CD14-positive monocyte (primary cell): ENCODE data around the gene RGL3. TPM values are rescaled to one million over a fixed set of nuclear protein-coding genes. Genes with fewer than 3 reads are reported as not detected.

Source experiments
- DNase-seq, 3 donors: peaks; one replicate each; pipeline ENCODE4 v3.0.0-alpha.2; 2011 to 2022
- H2AFZ ChIP-seq: 2 replicates; pipeline ENCODE4 v1.6.0; 2012; ENCODE audit warnings: mild to moderate bottlenecking, low read depth, low read length, inconsistent platforms; ENCODE audit not compliant: insufficient read depth, poor library complexity, severe bottlenecking
- H3K27ac ChIP-seq, 2 donors: 1 replicate in 1 of 2; 2 replicates in 1 of 2; pipeline ENCODE4 v1.5.1; 2012 to 2013; ENCODE audit warnings: low read length in 2 of 2, control low read depth in 1 of 2, inconsistent platforms in 1 of 2, low read depth in 1 of 2, mild to moderate bottlenecking in 1 of 2
- H3K27me3 ChIP-seq, 2 donors: one replicate each; pipeline versions ENCODE4 v1.6.0 to v1.6.1; 2011 to 2013; ENCODE audit warnings: low read length in 2 of 2; ENCODE audit not compliant: control insufficient read depth in 2 of 2, insufficient read depth in 2 of 2
- H3K36me3 ChIP-seq, 2 donors: replicated peaks in 1 of 2; 1 replicate in 1 of 2; 2 replicates in 1 of 2; pipeline versions ENCODE4 v1.5.1 to v1.6.1; 2012 to 2013; ENCODE audit warnings: low read length in 2 of 2, control low read depth in 1 of 2, inconsistent platforms in 1 of 2, mild to moderate bottlenecking in 1 of 2; ENCODE audit not compliant: insufficient read depth in 2 of 2, control insufficient read depth in 1 of 2
- H3K4me1 ChIP-seq, 2 donors: 1 replicate in 1 of 2; 2 replicates in 1 of 2; pipeline versions ENCODE4 v1.5.1 to v1.6.1; 2012 to 2013; ENCODE audit warnings: low read length in 2 of 2, control low read depth in 1 of 2, inconsistent platforms in 1 of 2, mild to moderate bottlenecking in 1 of 2, moderate library complexity in 1 of 2; ENCODE audit not compliant: insufficient read depth in 2 of 2, control insufficient read depth in 1 of 2
- H3K4me2 ChIP-seq: replicated peaks from 2 replicates; pipeline ENCODE3; 2012; ENCODE audit warnings: low read length, moderate library complexity, mild to moderate bottlenecking; ENCODE audit not compliant: poor library complexity, severe bottlenecking; ENCODE audit errors: extremely low read depth
- H3K4me3 ChIP-seq, 3 experiments: fragments of 200-600 bp in 1 of 3; sonication (generic) in 1 of 3; replicated peaks in 1 of 3; 1 replicate in 2 of 3; 2 replicates in 1 of 3; pipeline ENCODE4 v1.5.1; 2011 to 2013; ENCODE audit warnings: low read length in 3 of 3, mild to moderate bottlenecking in 3 of 3, control low read depth in 2 of 3, low read depth in 2 of 3, inconsistent platforms in 1 of 3, moderate library complexity in 1 of 3
- H3K79me2 ChIP-seq: 2 replicates; pipeline ENCODE4 v1.6.0; 2012; ENCODE audit warnings: mild to moderate bottlenecking, control low read depth, inconsistent platforms, low read length, moderate library complexity; ENCODE audit not compliant: insufficient read depth
- H3K9ac ChIP-seq: 2 replicates; pipeline ENCODE4 v1.6.0; 2017; ENCODE audit warnings: low read length, mild to moderate bottlenecking; ENCODE audit not compliant: insufficient read depth, poor library complexity, severe bottlenecking
- H3K9me3 ChIP-seq, 2 donors: replicated peaks in 1 of 2; 1 replicate in 1 of 2; 2 replicates in 1 of 2; pipeline versions ENCODE4 v1.5.1 to v1.6.1; 2012 to 2013; ENCODE audit warnings: low read length in 2 of 2, control low read depth in 1 of 2; ENCODE audit not compliant: control insufficient read depth in 1 of 2, insufficient read depth in 1 of 2
- H4K20me1 ChIP-seq: 2 replicates; pipeline ENCODE4 v1.6.0; 2012; ENCODE audit warnings: mild to moderate bottlenecking, low read length, control low read depth, moderate library complexity; ENCODE audit not compliant: insufficient read depth
- H3K27ac Mint-ChIP-seq, 7 donors: one replicate each; pipeline ENCODE4 v1.8.0; 2020; ENCODE audit warnings: mild to moderate bottlenecking in 7 of 7, mixed read lengths in 7 of 7, moderate library complexity in 6 of 7, inconsistent platforms in 2 of 7
- H3K27me3 Mint-ChIP-seq, 3 donors: one replicate each; pipeline ENCODE4 v1.8.0; 2021 to 2022; ENCODE audit warnings: low read depth in 3 of 3, mild to moderate bottlenecking in 3 of 3, mixed read lengths in 3 of 3, moderate library complexity in 3 of 3, inconsistent platforms in 1 of 3
- H3K36me3 Mint-ChIP-seq, 2 donors: one replicate each; pipeline ENCODE4 v1.8.0; 2020; ENCODE audit warnings: mixed read lengths in 2 of 2, inconsistent platforms in 1 of 2, mild to moderate bottlenecking in 1 of 2
- H3K4me1 Mint-ChIP-seq: one replicate; pipeline ENCODE4 v1.8.0; 2020; ENCODE audit warnings: mild to moderate bottlenecking, mixed read lengths
- H3K4me3 Mint-ChIP-seq, 2 donors: one replicate each; pipeline ENCODE4 v1.8.0; 2020; ENCODE audit warnings: mild to moderate bottlenecking in 2 of 2, mixed read lengths in 2 of 2, moderate library complexity in 1 of 2
- H3K9me3 Mint-ChIP-seq, 7 donors: one replicate each; pipeline ENCODE4 v1.8.0; 2020 to 2022; ENCODE audit warnings: mixed read lengths in 7 of 7, mild to moderate bottlenecking in 6 of 7, moderate library complexity in 6 of 7, inconsistent platforms in 2 of 7
- WGBS: methylation state at CpG from one replicate; pipeline ENCODE4 v1.1.5; 2013; ENCODE audit warnings: missing lambda C conversion rate; ENCODE audit not compliant: insufficient coverage; 5-methylcytosine and 5-hydroxymethylcytosine counted together
- intact Hi-C, 2 donors: fragments of 100-400 bp; cut with micrococcal nuclease; formaldehyde crosslinking; loops; one replicate each; pipeline versions ENCODE4 v1.15.0 to v1.15.1; 2023
- polyA plus RNA-seq, 3 donors: library from polyadenylated mRNA; depleted of rRNA in 1 of 3; unstranded in 2 of 3; stranded (reverse) in 1 of 3; fragments of 300-500 nt in 2 of 3; fragments of >200 nt in 1 of 3; fragmentation: Illumina TruSeq in 2 of 3; gene quantifications; 1 replicate in 2 of 3; 2 replicates in 1 of 3; pipeline ENCODE4 v1.2.3, GENCODE V29; 2012 to 2021
- TF ChIP-seq, protein P1 (sequence below): fragments of 200-600 bp; IDR thresholded peaks from one replicate; pipeline ENCODE4 v1.8.0; 2022; ENCODE audit warnings: antibody characterized with exemption, mild to moderate bottlenecking

Gene RGL3
- polyA plus RNA-seq, 3 donors, result 1.7 TPM; not detected in 2

DNA sequence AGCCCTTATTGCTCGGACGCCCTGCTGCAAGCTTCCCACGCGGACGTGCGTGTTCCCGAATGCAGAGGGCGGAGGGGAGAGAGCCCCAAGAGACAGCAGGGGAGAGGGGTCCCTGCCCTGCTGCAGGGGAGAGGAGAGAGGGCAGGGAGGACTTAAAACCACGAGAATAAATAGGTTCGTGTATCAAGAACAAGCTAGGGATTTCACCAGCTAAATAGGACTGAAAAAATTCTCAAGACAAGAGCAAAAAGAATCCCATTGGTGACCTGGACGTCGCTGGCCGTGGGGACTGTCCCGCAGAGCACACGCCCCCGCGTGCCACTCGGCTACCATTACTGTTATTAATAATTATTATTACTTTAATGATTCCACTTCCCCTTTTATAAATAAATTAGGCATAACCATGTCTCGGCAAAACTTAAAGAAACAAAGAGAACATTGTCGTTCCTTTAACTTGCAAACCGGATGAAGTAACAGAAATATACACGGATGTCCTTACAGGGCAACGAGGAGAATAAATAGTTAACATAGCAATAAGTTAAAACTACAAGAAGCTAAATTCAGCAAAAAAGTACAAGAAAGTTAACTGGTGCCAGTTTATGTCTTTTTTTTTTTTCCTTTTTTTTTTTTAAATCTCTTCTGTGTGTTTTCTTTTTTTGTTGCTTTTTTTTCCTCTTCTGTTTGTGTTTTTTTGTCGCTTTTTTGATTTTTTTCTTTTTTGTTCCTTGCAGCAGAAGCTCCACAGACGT is 32.9 kb upstream of the RGL3 start:
- no peak overlapping the region for H3K27ac ChIP-seq
- H3K4me1 ChIP-seq, result no peaks in the 10 kb centered on the region
- Mint-ChIP-seq H3K9me3 (peaks cover 0 to 1% (median 0%) of the 10 kb centered on the region in 7 donors), H3K27ac (no peak overlapping the region), H3K27me3 (peaks cover 3 to 6% (median 6%) of the 10 kb centered on the region in 3 donors), H3K36me3 (peaks cover 26 to 41% of the 10 kb centered on the region in 2 donors), H3K4me1 (no peaks in the 10 kb centered on the region), H3K4me3 (no peak overlapping the region)
- intact Hi-C loops, result no loop called here
- H3K9ac ChIP-seq, result no peak overlapping the region
- no peaks in the 10 kb centered on the region for H3K9me3 ChIP-seq
- TF ChIP-seq, protein P1, sequence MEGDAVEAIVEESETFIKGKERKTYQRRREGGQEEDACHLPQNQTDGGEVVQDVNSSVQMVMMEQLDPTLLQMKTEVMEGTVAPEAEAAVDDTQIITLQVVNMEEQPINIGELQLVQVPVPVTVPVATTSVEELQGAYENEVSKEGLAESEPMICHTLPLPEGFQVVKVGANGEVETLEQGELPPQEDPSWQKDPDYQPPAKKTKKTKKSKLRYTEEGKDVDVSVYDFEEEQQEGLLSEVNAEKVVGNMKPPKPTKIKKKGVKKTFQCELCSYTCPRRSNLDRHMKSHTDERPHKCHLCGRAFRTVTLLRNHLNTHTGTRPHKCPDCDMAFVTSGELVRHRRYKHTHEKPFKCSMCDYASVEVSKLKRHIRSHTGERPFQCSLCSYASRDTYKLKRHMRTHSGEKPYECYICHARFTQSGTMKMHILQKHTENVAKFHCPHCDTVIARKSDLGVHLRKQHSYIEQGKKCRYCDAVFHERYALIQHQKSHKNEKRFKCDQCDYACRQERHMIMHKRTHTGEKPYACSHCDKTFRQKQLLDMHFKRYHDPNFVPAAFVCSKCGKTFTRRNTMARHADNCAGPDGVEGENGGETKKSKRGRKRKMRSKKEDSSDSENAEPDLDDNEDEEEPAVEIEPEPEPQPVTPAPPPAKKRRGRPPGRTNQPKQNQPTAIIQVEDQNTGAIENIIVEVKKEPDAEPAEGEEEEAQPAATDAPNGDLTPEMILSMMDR, result no peak
- peaks cover 5% of the 10 kb centered on the region for H4K20me1 ChIP-seq
- no peaks in the 10 kb centered on the region for H3K27me3 ChIP-seq
- no peaks in the 10 kb centered on the region for H3K79me2 ChIP-seq
- no peak overlapping the region for H3K4me3 ChIP-seq
- WGBS, result 66% methylated on average over 12 of the region's 25 CpGs
- no peak for DNase-seq
- H2AFZ ChIP-seq, result no peak overlapping the region
- H3K36me3 ChIP-seq, result peaks cover 33 to 40% of the 10 kb centered on the region in 2 donors
- H3K4me2 ChIP-seq, result no peak overlapping the region

DNA sequence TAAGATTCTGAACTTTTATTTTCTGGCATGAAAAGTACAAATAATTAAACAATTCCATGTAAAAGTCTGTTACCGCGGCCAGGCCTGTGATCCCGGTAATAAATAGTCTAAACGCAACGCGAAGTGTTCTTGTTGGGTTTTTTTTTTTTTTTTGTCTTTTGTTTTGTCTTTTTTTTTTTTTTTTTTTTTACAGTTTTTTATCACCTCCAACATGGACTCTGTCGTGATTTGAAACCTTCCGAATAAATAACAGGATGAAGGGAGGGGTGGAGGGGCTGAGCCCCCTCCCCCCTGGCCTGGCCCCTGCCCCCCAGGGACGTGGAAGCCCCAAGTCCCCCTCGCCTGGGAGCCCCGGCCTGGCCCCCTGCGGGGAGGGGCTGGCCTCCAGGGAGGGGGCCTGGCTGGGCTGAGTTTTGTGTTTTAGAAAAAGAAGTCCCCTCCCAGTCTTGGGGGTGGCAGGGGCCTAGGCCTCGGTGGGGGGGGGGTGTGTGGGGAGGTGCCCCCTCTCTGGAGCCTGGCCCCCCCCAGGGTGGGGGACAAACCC is 32.3 kb upstream of the RGL3 start:
- Mint-ChIP-seq H3K4me3 (no peak overlapping the region), H3K9me3 (peaks cover 0 to 1% (median 0%) of the 10 kb centered on the region in 7 donors), H3K27ac (no peak overlapping the region), H3K36me3 (peaks cover 28 to 43% of the 10 kb centered on the region in 2 donors), H3K27me3 (peaks cover 3 to 6% (median 6%) of the 10 kb centered on the region in 3 donors), H3K4me1 (no peaks in the 10 kb centered on the region)
- H3K9ac ChIP-seq, result no peak overlapping the region
- H3K9me3 ChIP-seq, result no peaks in the 10 kb centered on the region
- TF ChIP-seq, protein P1, result no peak
- no peak overlapping the region for H3K4me2 ChIP-seq
- no peak for DNase-seq
- no peak overlapping the region for H3K4me3 ChIP-seq
- H3K36me3 ChIP-seq, result peaks cover 35 to 47% of the 10 kb centered on the region in 2 donors
- H2AFZ ChIP-seq, result no peak overlapping the region
- H3K79me2 ChIP-seq, result no peaks in the 10 kb centered on the region
- no peaks in the 10 kb centered on the region for H3K4me1 ChIP-seq
- intact Hi-C loops, result no loop called here
- WGBS, result 20% methylated on average over 1 of the region's 13 CpGs
- H3K27me3 ChIP-seq, result no peaks in the 10 kb centered on the region
- H4K20me1 ChIP-seq, result peaks cover 12% of the 10 kb centered on the region
- no peak overlapping the region for H3K27ac ChIP-seq
